Immature natural killer cell (primary cell): ENCODE measurements around the gene RAB42. TPM values are rescaled to one million over a fixed set of nuclear protein-coding genes. Genes with fewer than 3 reads are reported as not detected.

ENCODE experiments used
- DNase-seq, 3 donors: peaks; one replicate each; pipeline ENCODE4 v3.0.0; 2022; ENCODE audit warnings: mixed read lengths in 1 of 3
- H3K27ac Mint-ChIP-seq, 6 donors: one replicate each; pipeline ENCODE4 v1.8.0; 2020; ENCODE audit warnings: mixed read lengths in 6 of 6, mild to moderate bottlenecking in 5 of 6, inconsistent platforms in 4 of 6, moderate library complexity in 3 of 6
- H3K27me3 Mint-ChIP-seq, 3 donors: one replicate each; pipeline ENCODE4 v1.8.0; 2020 to 2021; ENCODE audit warnings: low read depth in 3 of 3, mild to moderate bottlenecking in 3 of 3, mixed read lengths in 3 of 3, moderate library complexity in 3 of 3, inconsistent platforms in 1 of 3
- H3K36me3 Mint-ChIP-seq, 3 donors: one replicate each; pipeline ENCODE4 v1.8.0; 2020; ENCODE audit warnings: mixed read lengths in 3 of 3, inconsistent platforms in 2 of 3, mild to moderate bottlenecking in 2 of 3
- H3K4me1 Mint-ChIP-seq, 2 donors: one replicate each; pipeline ENCODE4 v1.8.0; 2020; ENCODE audit warnings: inconsistent platforms in 2 of 2, mild to moderate bottlenecking in 2 of 2, mixed read lengths in 2 of 2, moderate library complexity in 1 of 2
- H3K4me3 Mint-ChIP-seq, 5 donors: one replicate each; pipeline ENCODE4 v1.8.0; 2020; ENCODE audit warnings: mild to moderate bottlenecking in 5 of 5, mixed read lengths in 5 of 5, inconsistent platforms in 3 of 5, moderate library complexity in 3 of 5
- H3K9me3 Mint-ChIP-seq, 6 donors: one replicate each; pipeline ENCODE4 v1.8.0; 2020; ENCODE audit warnings: mild to moderate bottlenecking in 6 of 6, mixed read lengths in 6 of 6, inconsistent platforms in 4 of 6, moderate library complexity in 3 of 6
- polyA plus RNA-seq, 3 donors: library from polyadenylated mRNA; unstranded; fragments of 300-500 nt; fragmentation: Illumina TruSeq; gene quantifications; one replicate each; pipeline ENCODE4 v1.2.3, GENCODE V29; 2021

RAB42 gene
- polyA plus RNA-seq, 3 donors from 2014 or later = not detected

- Mint-ChIP-seq H3K4me1 (peaks cover 53 to 57% of the 10 kb centered on the region in 2 donors), H3K27ac (peak within 1 kb of the TSS; percentile 97 to 100 (median 98)), H3K4me3 (peak within 1 kb of the TSS; percentile 97 to 100 (median 98)), H3K9me3 (no peaks in the 10 kb centered on the region), H3K36me3 (no peaks in the 10 kb centered on the region), H3K27me3 (peaks cover 4 to 23% (median 13%) of the 10 kb centered on the region in 3 donors)
- DNase-seq = peak; percentile 84 to 91 (median 89)
These were observed 51.0 kb downstream of the RAB42 start, which contains the start of gene TAF12 for GRCh38 chr1:28642847-28643635. TAF12 (minus strand) TSS chr1:28643067; CDS start chr1:28622081, 20,986 bp downstream.

- H3K27me3 Mint-ChIP-seq = peaks cover 12 to 33% (median 23%) of the 10 kb centered on the region in 3 donors
- peak overlapping the region in 4 of 5 donors; percentile 98 to 100 (median 98) for H3K4me3 Mint-ChIP-seq
- no peak for DNase-seq
- peak overlapping the region; percentile 97 to 100 (median 98) for H3K27ac Mint-ChIP-seq
- H3K36me3 Mint-ChIP-seq = no peaks in the 10 kb centered on the region
- H3K9me3 Mint-ChIP-seq = no peaks in the 10 kb centered on the region
- peaks cover 65 to 68% of the 10 kb centered on the region in 2 donors for H3K4me1 Mint-ChIP-seq
These were observed 52.4 kb downstream of the RAB42 start for GRCh38 chr1:28644494-28644893.

Other genes with a start within 250 kb of the RAB42 start
- 10 to 100 TPM in 1 of 3 donors, 1 to 10 TPM in 2; 4.2 to 22.5 (median 6.9) TPM for gene PHACTR4, start 222.5 kb upstream of the RAB42 start, polyA plus RNA-seq
- 10 to 100 TPM; 11.4 to 16.0 (median 12.4) TPM for gene RCC1, start 86.2 kb upstream of the RAB42 start, polyA plus RNA-seq
- gene TRNAU1AP, start 39.2 kb upstream of the RAB42 start, polyA plus RNA-seq = 10 to 100 TPM; 31.2 to 42.7 (median 37.8) TPM
- 10 to 100 TPM; 54.8 to 68.9 (median 60.7) TPM for gene TAF12, start 50.8 kb downstream of the RAB42 start, polyA plus RNA-seq
- gene RNU11, start 56.3 kb downstream of the RAB42 start, polyA plus RNA-seq = not detected
- gene GMEB1, start 76.5 kb downstream of the RAB42 start, polyA plus RNA-seq = 10 to 100 TPM; 13.4 to 29.2 (median 15.3) TPM
- 100 to 1,000 TPM in 2 of 3 donors, 10 to 100 TPM in 1; 78.1 to 210 (median 129) TPM for gene YTHDF2, start 144.7 kb downstream of the RAB42 start, polyA plus RNA-seq
- under 1 TPM in 1 of 3 donors, not detected in 2; 0.03 TPM for gene OPRD1, start 219.9 kb downstream of the RAB42 start, polyA plus RNA-seq